HG03354 (cell line): ENCODE measurements around the gene TBC1D20.
"Not testable (repeated sequence)": the region's sequence is repeated elsewhere in the genome, so short reads cannot be mapped to it uniquely, and the experiment has no call there.

ENCODE experiments used
- ATAC-seq: cut with Tn5 transposase; IDR thresholded peaks from one replicate; pipeline ENCODE4 v1.9.1; 2021; ENCODE audit warnings: mild to moderate bottlenecking; ENCODE audit not compliant: unreplicated experiment, poor library complexity, severe bottlenecking

TBC1D20 gene

DNA sequence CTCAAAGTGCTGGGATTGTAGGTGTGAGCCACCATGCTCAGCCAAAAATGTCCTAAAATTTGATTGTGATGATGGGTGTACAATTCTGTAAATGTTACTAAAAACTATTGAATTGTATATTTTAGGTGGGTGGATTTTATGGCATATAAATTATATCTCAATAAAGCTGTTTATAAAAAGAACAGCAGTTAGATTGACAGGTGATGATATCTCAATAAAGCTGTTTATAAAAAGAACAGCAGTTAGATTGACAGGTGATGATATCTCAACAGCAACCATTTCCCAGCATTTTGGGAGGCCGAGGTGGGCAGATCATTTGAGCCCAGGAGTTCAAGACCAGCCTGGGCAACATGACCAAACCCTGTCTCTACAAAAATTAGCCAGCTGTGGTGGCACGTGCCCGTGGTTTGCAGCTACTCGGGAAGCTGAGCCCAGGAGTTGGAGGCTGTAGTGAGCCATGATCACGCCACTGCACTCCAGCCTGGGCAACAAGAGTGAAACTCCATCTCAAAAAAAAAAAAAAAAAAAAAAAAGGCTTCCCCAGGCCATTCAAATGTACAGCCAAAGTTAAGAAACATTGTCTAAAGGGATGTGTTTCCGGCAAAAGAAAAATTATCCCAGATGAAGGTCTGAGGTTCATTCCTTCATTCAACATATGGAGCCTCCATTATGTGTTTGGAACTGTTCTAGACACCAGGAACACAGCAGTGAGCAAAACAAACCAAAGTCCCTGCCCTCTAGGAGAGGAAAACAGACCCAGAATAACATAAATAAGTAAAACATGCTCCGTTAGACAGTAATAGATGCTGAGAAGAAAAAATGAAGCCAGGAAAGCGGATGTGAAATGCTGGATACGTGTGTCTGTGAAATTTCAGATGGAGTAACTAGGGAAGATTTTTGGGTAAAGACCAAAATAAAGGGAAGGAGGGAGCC is 55.9 kb downstream of the TBC1D20 start:
- no peak for ATAC-seq

DNA sequence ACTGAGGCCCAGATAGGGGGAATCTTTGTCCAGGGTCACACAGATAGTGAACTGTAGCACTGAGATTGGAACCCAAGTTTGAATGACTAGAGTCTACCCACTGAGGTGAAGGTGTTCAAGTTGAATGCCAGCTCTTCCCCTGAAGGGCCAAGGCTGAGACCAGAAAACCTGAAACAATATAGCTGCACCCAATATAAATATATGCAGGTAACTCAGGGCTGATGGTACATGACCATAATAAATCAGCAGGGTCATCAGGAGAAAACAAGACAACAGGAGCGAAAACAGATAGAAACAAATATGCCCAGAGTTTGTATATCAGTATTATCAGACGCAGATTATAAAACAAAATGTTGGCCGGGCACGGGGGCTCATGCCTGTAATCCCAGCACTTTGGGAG is 58.2 kb downstream of the TBC1D20 start:
- no peak for ATAC-seq

DNA sequence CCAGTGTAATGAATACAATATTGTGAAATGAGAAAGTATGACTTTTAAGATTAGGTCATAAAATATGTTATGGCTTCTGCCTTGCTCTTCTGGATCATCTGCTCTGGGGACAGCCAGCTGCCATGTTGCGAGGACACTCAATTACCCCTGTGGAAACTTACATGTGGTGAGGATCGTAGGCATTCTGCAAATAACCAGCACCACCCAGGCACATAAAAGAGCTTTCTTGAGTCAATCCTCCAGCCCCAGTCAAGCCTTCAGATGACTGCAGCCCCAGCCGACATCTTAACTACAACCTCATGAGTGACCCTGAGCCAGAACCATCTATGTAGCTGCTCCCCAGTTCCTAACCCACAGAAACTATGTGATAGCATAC is 58.8 kb downstream of the TBC1D20 start:
- no peak for ATAC-seq

DNA sequence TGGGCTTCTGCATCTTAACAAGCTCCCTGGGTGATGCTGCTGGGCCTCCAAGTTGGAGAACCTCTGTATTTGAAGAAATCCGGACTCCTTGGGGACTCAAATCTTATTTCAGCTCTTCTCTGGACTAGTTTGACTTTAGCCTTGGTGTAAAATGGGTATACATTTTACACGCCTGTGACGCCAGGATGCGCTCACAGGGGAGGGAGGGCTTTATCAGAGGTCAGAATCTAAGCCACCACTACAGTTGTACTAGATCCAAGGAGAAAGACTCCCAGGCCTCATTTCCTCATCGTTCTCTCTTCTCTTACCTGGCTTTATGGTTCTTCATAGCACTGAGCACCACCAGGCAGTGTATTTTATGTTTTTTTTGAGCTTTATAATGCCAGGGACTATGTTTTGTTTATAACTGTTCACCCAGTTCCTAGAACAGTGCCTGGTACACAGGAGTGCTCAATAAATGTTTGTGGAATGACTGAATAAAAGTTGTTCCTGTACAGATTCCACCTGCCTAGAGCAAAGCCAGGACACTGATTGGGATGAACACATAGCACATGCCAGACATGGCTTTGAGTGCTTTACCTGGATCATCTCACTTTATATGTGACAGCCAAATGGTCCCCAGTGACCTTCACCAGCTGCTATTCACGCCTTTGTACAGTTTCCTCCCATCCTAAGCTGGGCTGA is 59.3 kb downstream of the TBC1D20 start:
- no peak for ATAC-seq

DNA sequence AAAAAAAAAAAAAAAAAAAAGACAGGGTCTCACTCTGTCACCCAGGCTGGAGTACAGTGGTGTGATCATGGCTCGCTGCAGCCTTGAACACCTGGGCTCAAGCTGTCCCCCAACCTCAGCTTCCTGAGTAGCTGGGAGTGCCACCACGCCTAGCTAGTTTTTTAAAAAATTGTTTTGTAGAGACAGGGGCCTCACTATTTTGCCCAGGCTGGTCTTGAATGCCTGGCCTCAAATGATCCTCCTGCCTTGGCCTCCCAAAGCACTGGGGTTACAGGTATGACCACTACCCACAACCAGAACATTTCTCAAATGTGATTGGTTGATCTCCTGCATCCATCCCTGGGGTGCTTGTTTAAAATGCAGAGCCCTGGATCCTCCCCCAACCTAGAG is 59.8 kb downstream of the TBC1D20 start:
- no peak for ATAC-seq

DNA sequence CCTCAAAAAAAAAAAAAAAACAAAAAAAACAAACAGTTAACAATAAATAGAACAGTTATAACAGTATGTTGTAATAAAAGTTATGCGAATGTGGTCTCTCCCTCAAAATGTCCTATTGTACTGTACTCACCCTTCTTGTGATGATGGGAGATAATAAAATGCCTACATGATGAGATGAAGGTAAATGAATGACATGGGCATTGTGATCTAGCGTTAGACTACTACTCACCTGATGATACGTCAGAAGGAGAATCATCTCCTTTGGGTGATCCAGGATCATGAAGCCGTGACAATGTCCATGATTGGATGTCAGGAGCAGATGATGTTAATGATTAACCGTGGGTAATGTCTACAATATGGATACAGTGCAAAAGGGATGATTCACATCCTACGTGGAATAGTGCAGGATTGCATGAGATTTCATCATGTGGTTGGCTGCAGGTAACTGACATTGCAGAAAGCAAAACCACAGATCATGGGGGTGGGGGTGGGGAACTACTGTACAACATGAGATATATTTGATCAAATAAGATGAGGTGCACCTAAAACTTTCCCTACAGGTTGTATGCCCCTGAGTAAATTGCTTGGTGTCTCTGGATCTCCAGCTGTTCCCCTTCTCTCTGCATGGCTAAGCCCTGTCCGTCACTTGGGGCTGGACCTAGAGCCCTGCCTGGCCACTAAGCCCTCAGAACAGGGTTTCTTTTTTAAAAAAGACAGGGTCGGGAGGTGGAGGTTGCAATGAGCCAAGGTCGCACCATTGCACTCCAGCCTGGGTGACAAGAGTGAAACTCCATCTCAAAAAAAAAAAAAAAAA is 60.4 kb downstream of the TBC1D20 start:
- ATAC-seq = no peak

DNA sequence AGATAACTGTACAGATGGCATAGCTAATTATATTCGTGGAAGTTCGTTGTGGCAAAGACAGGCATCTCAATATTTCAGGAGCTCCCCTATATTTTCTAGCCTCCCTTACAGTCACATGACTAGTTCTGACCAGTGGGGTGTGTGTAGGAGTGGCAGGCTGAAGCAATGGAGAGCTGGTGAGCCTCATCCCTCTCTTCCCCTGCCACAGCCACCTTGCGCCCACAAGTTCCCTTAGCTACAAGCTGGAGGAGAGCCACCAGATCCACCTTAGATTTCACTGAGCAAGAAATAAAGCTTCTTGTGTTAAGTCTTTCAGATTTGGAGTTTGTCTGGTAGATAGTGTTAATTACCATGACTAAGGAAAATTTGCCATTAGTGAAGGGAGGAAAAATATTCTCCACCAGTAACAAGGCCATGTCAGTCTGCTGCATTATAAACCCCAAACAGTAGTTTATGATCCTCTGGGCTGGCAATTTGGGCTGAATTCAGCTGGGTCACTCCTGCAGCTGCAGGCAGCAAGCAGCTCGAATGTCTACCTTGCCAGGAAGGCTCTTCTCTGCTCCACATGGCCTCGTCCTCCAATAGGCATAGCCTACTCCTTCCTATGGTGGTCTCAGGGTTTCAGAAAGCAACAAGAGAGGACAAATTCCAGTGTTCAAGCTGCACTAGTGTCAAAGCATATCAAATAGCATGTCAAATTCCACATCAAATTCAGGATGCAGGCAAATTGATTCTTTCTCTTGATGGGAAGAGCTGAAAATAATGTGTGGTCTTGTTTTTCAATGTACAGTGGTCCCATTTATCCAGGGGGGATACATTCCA is 61.7 kb downstream of the TBC1D20 start:
- no peak for ATAC-seq

DNA sequence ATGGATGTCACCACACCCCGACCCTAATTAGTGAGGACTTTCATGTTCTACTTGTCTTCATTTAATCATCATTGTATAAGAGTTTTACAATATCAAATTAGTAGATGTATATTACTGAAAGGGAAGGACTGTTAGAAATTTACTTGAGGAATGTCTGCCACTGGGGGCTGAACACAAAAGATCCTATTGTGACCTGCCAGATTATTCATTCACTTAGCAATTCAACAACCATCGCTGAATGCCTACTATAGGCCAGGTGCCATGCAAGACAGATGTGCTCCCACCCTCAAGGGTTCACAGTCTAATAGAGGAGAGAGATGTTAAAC is 62.2 kb downstream of the TBC1D20 start:
- no peak for ATAC-seq

DNA sequence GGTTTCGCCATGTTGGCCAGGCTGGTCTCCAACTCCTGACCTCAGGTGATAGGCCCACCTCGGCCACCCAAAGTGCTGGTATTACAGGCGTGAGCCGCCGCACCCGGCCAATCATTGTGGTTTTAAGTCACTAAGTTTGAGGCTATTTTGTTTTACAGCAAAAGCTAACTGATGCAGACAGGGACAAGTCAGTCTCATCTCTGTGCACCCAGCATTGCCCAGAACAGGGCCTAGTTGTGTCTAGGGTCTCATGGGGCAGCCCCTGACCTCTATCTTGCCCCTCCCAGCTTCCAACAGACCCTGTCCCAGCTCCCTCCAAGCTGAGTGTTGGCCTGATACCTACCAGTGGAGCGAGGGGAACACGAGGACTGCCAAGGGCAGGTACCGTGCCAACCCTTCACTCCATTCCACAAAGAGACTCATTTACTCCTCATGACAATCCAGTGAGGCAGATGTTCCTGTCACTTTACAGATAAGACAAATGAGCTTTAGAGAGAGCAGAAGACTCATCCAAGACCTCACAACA is 63.1 kb downstream of the TBC1D20 start:
- ATAC-seq = no peak

DNA sequence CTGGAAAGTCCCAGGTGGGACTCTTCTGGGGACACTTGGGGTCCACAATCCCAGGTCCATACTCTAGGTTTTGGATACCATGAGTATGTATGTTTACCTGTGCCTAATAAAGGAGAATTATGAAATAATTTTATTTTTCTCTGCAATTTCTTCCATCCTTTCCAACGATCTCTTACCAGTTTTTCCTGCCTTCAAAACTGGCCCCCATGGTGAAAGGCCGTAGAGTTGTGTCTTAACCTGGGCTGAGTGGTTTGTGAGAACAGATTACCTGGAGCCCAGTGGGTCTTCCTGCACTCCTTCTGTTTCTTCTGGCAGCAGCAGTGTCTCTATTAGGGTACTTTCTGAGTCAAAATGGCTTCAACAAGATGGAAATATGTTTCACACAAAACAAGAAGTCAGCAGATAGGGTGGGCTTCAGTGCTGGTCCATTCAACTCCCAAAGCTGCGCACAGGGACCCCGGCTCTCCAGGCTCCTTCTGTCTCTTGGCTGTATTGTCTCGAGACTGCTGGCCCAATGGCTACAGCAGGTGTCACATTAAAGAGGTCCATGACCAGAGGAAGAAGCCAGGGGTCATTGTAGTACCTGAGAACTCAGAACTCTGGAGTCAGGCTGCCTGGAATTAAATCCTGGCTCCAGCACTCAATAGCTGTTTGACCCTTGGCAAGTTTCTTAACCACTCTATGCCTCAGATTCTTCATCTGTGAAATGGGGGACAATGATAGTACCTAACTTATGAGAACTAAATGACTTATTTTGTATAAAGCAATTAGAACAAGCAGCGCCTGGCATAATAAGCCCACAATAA is 64.7 kb downstream of the TBC1D20 start:
- no peak for ATAC-seq

DNA sequence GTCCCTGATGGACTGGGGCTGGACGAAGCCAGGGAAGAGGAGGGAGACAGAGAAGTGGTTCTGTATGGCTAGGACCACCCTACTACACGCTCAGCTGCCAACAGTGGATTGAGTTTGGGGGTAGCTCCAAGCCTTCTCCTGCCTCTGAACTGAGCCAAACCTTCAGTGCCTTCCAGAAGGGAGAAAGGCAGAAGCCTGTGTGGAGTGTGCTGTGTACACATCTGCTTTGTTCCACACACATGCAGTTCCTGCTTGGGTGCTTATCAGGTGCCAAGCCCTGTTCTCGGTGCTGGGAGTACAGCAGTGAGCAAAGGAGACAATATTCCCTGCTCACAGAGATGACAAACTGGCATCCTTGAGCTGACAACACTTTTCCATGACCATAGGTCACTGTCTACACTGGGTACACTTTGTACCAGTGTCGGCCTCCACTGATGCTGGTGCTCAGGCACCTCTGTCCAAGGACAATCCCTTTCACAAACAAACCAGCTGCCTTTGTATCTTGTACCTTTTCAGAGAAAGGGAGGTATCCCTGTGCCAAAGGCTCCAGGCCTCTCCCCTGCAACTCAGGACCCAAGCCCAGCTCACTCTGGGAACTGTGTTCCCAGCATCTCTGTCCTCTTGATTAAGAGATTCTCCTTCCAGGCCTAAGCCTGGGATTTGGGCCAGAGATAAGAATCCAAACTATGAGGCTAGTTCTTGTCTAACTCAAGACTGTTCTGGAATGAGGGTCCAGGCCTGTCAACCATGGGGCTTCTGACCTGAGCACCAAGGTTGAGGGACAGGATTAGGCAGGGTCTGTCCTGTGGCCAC is 65.5 kb downstream of the TBC1D20 start:
- no peak for ATAC-seq

DNA sequence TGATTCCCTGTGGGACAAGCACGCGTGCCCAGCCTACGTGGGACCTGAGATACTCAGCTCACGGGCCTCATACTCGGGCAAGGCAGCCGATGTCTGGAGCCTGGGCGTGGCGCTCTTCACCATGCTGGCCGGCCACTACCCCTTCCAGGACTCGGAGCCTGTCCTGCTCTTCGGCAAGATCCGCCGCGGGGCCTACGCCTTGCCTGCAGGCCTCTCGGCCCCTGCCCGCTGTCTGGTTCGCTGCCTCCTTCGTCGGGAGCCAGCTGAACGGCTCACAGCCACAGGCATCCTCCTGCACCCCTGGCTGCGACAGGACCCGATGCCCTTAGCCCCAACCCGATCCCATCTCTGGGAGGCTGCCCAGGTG is 66.1 kb downstream of the TBC1D20 start:
- no peak for ATAC-seq

DNA sequence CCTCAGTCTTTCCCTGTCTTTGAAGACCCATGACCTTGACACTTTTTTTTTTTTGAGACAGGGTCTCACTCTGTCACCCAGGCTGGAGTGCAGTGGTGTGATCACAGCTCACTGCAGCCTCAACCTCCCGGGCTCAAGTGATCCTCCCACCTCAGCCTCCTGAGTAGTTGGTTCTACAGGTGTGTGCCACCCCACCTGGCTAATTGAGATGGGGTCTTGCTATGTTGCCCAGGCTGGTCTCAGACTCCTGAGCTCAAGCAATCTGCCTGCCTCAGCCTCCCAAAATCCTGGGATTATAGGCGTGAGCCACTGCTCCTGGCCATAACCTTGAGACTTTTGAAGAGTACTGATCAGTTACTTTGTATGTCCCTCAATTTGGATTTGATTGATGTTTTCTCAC is 69.0 kb downstream of the TBC1D20 start:
- not testable (repeated sequence) for ATAC-seq

DNA sequence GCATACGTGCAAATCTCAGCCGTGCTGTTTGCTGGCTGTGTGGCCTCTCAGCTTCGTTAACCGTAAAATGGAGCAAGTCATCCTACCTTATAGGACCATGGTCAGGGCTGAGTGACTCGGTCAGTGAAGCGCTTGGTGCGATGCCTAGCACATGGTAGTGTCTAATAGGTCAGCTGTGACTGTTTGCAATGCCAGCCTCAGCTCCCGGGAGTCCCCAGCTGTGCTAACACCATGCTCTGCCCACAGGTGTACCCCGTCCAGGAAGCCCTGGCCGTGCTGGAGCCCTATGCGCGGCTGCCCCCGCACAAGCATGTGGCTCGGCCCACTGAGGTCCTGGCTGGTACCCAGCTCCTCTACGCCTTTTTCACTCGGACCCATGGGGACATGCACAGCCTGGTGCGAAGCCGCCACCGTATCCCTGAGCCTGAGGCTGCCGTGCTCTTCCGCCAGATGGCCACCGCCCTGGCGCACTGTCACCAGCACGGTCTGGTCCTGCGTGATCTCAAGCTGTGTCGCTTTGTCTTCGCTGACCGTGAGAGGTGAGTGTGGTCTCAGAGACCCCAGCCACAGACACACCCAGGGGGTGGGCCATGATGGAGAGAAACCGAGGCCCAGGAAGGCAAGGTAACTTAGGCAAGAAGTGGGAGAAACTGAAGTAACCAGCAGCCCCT is 71.2 kb downstream of the TBC1D20 start:
- ATAC-seq = no peak

DNA sequence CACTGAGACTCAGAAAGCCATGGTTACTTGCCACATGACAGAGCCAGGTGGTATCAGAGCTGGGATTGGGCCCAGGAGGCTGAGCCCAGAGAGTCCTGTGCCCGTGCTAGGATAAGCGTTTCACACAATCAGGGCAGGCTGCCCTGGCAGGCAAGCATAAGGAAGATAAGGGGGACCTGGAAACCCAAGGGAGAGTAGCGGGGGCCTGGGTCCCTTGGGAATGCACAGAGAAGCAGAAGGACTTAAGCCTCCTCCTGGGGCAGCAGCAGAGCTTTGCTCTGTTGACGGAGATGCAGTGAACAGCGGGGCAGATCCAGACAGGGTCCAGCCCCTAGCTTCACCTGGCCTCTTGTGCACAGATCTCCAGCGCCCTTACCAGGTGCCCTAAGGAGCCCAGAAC is 73.1 kb downstream of the TBC1D20 start:
- no peak for ATAC-seq

DNA sequence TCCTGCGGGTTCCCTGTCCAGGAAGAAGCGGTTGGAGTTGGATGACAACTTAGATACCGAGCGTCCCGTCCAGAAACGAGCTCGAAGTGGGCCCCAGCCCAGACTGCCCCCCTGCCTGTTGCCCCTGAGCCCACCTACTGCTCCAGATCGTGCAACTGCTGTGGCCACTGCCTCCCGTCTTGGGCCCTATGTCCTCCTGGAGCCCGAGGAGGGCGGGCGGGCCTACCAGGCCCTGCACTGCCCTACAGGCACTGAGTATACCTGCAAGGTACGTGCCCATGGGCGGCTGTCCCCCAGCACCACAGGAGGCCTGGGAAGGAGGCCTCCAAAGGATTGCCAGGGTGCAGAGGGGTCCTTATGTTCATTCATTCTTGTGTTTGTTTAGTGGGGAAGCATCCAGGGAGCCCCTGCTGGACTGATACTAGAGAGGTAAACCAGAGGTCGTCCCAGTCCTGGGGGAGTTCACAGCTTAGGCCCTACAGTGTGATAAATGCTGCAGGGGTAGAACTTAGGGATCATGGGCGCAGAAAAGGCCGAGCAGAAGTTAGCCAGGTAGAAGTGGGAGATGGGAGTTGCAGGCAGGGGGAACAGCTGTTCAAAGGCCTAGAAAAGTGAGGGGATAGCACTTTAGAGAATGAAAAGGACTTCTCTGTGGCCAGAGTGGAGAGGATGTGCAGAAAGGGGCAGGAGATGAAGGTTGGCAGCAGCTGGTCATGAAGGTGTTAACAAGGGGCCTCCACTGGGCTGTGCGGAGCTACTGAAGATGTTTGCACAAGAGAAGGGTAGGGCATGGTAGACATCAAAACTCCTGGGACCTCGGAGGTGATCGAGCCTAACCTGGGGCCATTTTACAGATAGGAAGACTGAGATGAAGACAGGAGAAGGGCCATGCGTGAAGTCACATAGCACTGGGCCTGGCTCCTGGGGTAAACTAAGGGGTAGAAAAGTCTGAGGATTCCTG is 74.0 kb downstream of the TBC1D20 start:
- ATAC-seq = no peak
